ENCODE results near the gene ID3. TPM values are rescaled to one million over a fixed set of nuclear protein-coding genes. Genes with fewer than 3 reads are reported as not detected.

ID3 gene
- total RNA-seq, 1 experiment from 2014 or later: 119 TPM

GRCh38 chr1:23598424-23598823 lies 39.1 kb upstream of the ID3 start:
- WGBS (ENCODE audit: extremely low coverage, insufficient read length, low lambda C conversion rate): no CpG with 5 or more reads among the region's 8 CpGs
- DNase-seq: peak; percentile 97
- Histone ChIP-seq H4K8ac (replicated peaks; ENCODE audit: insufficient read length, low read depth, low read length) (no peak overlapping the region), H4K5ac (ENCODE audit: insufficient read length, low read depth, low read length) (no peak overlapping the region), H3K18ac (ENCODE audit: insufficient read length, low read depth, low read length) (no peak overlapping the region), H2AFZ (ENCODE audit: low read length) (no peak overlapping the region), H3K23me2 (ENCODE audit: insufficient read length, low read depth, low read length, poor library complexity, severe bottlenecking) (no peaks in the 10 kb centered on the region), H4K20me1 (ENCODE audit: control insufficient read depth, insufficient read depth, insufficient read length) (no peaks in the 10 kb centered on the region), H3K4me2 (ENCODE audit: insufficient read depth, insufficient read length, low read length) (peak overlapping the region; percentile 7), H3K79me2 (ENCODE audit: insufficient read depth, low read length) (no peaks in the 10 kb centered on the region), H3K56ac (ENCODE audit: insufficient read length, low read depth, low read length) (no peak overlapping the region), H3K27me3 (ENCODE audit: insufficient read depth, low read length) (no peaks in the 10 kb centered on the region), H2BK15ac (ENCODE audit: low read depth, low read length) (no peak overlapping the region), H3K27ac (ENCODE audit: insufficient read length, low read depth, low read length) (peak overlapping the region; percentile 85), H3K23ac (ENCODE audit: insufficient read length, low read depth, low read length) (no peak overlapping the region), H2BK20ac (ENCODE audit: low read depth, low read length, poor library complexity, severe bottlenecking) (no peak overlapping the region), H2BK5ac (ENCODE audit: insufficient read length, low read length) (no peak overlapping the region), H2AK5ac (ENCODE audit: insufficient read length, low read length) (no peak overlapping the region), H3T11ph (ENCODE audit: low read length) (no peak overlapping the region), H3K9ac (ENCODE audit: extremely low read depth, insufficient read length, low read length) (no peak overlapping the region), H2BK12ac (ENCODE audit: insufficient read length, low read depth, low read length) (no peak overlapping the region), H3K14ac (ENCODE audit: insufficient read depth, low read length) (no peak overlapping the region), H3K4me1 (ENCODE audit: insufficient read depth, low read length) (peaks cover 19% of the 10 kb centered on the region), H4K91ac (ENCODE audit: insufficient read length, low read depth, low read length) (no peak overlapping the region), H3K4ac (ENCODE audit: low read depth, low read length) (no peak overlapping the region), H3K79me1 (ENCODE audit: insufficient read depth, low read depth, low read length, poor library complexity, severe bottlenecking) (no peaks in the 10 kb centered on the region), H3K9me3 (ENCODE audit: control insufficient read depth, low read depth, low read length) (no peaks in the 10 kb centered on the region), H2BK120ac (ENCODE audit: low read depth, low read length, poor library complexity, severe bottlenecking) (no peak overlapping the region)
- no peaks in the 10 kb centered on the region for H3K9me3 Mint-ChIP-seq
- peaks cover 61 to 71% of the 10 kb centered on the region in 2 experiments for H3K4me1 Mint-ChIP-seq
- peak overlapping the region; percentile 71 to 99 (median 95); a peak in 6 of 7 replicates for H3K27ac Mint-ChIP-seq
- peaks cover 4% of the 10 kb centered on the region; the same call in 1 of the 2 replicates for H3K27me3 Mint-ChIP-seq (ENCODE audit: low read depth)
- TF ChIP-seq, protein P1, sequence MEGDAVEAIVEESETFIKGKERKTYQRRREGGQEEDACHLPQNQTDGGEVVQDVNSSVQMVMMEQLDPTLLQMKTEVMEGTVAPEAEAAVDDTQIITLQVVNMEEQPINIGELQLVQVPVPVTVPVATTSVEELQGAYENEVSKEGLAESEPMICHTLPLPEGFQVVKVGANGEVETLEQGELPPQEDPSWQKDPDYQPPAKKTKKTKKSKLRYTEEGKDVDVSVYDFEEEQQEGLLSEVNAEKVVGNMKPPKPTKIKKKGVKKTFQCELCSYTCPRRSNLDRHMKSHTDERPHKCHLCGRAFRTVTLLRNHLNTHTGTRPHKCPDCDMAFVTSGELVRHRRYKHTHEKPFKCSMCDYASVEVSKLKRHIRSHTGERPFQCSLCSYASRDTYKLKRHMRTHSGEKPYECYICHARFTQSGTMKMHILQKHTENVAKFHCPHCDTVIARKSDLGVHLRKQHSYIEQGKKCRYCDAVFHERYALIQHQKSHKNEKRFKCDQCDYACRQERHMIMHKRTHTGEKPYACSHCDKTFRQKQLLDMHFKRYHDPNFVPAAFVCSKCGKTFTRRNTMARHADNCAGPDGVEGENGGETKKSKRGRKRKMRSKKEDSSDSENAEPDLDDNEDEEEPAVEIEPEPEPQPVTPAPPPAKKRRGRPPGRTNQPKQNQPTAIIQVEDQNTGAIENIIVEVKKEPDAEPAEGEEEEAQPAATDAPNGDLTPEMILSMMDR (conservative IDR thresholded peaks at IDR 0.05): no peak
- no peaks in the 10 kb centered on the region for H3K36me3 Mint-ChIP-seq (ENCODE audit: insufficient read depth in 1 of 3, low read depth in 3 of 3)
- H3K4me3 Mint-ChIP-seq: no peak overlapping the region; a peak in 1 of 5 replicates
